Prostate gland (tissue), 2 donors: ENCODE measurements around the gene OLFM3. TPM values are rescaled to one million over a fixed set of nuclear protein-coding genes. Genes with fewer than 3 reads are reported as not detected.

Experiments used
- DNase-seq: peaks from one replicate; pipeline ENCODE4 v3.0.0-alpha.2; 2019; ENCODE audit warnings: low spot score
- H3K27ac ChIP-seq, 2 donors: fragments of 200-600 bp; sonication (generic); 2 replicates each; pipeline ENCODE4 v1.5.1; 2017 to 2019
- H3K27me3 ChIP-seq: fragments of 200-600 bp; sonication (generic); replicated peaks from 2 replicates; pipeline ENCODE4 v1.5.1; 2019; ENCODE audit not compliant: insufficient read depth
- H3K36me3 ChIP-seq, 2 donors: fragments of 200-600 bp; sonication (generic); 1 replicate in 1 of 2; 2 replicates in 1 of 2; pipeline versions ENCODE4 v1.5.1 to v1.8.1; 2017 to 2019
- H3K4me1 ChIP-seq: fragments of 200-600 bp; sonication (generic); replicated peaks from 2 replicates; pipeline ENCODE4 v1.5.1; 2019
- H3K4me3 ChIP-seq, 2 donors: fragments of 200-600 bp; sonication (generic); 2 replicates each; pipeline ENCODE4 v1.5.1; 2017 to 2019
- H3K9me3 ChIP-seq: fragments of 200-600 bp; sonication (generic); 2 replicates; pipeline ENCODE4 v1.5.1; 2017
- POLR2A ChIP-seq: fragments of 450-650 bp; IDR thresholded peaks from one replicate; pipeline ENCODE4 v1.6.1; 2016; ENCODE audit warnings: antibody characterized with exemption, mild to moderate bottlenecking
- POLR2AphosphoS5 ChIP-seq: sonication (generic); formaldehyde crosslinking; IDR thresholded peaks from one replicate; pipeline ENCODE4 v1.6.1; 2017; ENCODE audit warnings: antibody characterized with exemption
- WGBS: methylation state at CpG from one replicate; pipeline ENCODE4 v1.1.5; 2018; 5-methylcytosine and 5-hydroxymethylcytosine counted together
- intact Hi-C: fragments of 100-400 bp; cut with DNase I; formaldehyde crosslinking; loops from one replicate; pipeline ENCODE4 v1.14.2; 2022
- total RNA-seq, 2 donors: library from RNA; depleted of rRNA; stranded (reverse); fragments of >200 nt; gene quantifications; one replicate each; pipeline ENCODE4 v1.1.0, GENCODE V29; 2016
- TF ChIP-seq, protein P1 (sequence below), 4 experiments: fragments of 200-600 bp in 2 of 4; fragments of 450-650 bp in 2 of 4; sonication (generic) in 2 of 4; IDR thresholded peaks; 1 replicate in 3 of 4; 2 replicates in 1 of 4; pipeline ENCODE4 v1.5.1; 2016 to 2019; ENCODE audit warnings: antibody characterized with exemption in 4 of 4, mild to moderate bottlenecking in 2 of 4, moderate library complexity in 2 of 4

The OLFM3 gene
- total RNA-seq, 2 donors from 2014 or later, result not detected

DNA sequence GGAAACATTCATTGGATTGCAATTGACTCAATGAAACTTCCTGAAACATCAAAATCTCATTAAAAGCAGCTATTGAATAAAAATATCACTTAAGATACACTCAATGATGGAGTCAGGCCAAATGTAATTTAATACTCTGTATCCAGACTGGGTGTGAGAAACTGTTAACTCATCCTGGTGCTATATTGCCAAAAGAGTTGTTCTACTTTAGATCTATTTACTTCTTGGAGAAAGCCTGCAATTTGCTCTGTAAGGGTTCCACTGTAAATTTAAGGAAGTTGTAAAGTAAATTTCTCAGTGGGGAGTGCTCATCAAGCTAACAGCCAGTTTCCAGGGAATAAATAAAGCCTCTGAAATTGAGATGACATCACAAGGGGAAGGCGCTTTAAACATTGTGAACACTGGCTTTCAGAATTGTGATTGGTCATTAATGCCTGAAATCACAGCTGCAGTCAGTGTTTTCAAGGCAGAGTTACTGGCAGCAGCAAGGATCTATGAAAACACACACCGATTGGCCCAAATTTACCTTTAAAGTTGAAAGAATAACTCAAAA lies 91.4 kb downstream of the OLFM3 start:
- H3K4me3 ChIP-seq, result no peak overlapping the region
- H3K27ac ChIP-seq, result no peak overlapping the region
- intact Hi-C loops, result no loop called here
- DNase-seq, result no peak
- H3K4me1 ChIP-seq, result no peaks in the 10 kb centered on the region
- 53% methylated on average over 2 of the region's 2 CpGs for WGBS
- TF ChIP-seq, protein P1, sequence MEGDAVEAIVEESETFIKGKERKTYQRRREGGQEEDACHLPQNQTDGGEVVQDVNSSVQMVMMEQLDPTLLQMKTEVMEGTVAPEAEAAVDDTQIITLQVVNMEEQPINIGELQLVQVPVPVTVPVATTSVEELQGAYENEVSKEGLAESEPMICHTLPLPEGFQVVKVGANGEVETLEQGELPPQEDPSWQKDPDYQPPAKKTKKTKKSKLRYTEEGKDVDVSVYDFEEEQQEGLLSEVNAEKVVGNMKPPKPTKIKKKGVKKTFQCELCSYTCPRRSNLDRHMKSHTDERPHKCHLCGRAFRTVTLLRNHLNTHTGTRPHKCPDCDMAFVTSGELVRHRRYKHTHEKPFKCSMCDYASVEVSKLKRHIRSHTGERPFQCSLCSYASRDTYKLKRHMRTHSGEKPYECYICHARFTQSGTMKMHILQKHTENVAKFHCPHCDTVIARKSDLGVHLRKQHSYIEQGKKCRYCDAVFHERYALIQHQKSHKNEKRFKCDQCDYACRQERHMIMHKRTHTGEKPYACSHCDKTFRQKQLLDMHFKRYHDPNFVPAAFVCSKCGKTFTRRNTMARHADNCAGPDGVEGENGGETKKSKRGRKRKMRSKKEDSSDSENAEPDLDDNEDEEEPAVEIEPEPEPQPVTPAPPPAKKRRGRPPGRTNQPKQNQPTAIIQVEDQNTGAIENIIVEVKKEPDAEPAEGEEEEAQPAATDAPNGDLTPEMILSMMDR (IDR thresholded peaks at IDR 0.05), result no peak
- TF ChIP-seq POLR2AphosphoS5, result no peak
- H3K9me3 ChIP-seq, result no peaks in the 10 kb centered on the region
- H3K27me3 ChIP-seq, result no peaks in the 10 kb centered on the region
- no peaks in the 10 kb centered on the region for H3K36me3 ChIP-seq

DNA sequence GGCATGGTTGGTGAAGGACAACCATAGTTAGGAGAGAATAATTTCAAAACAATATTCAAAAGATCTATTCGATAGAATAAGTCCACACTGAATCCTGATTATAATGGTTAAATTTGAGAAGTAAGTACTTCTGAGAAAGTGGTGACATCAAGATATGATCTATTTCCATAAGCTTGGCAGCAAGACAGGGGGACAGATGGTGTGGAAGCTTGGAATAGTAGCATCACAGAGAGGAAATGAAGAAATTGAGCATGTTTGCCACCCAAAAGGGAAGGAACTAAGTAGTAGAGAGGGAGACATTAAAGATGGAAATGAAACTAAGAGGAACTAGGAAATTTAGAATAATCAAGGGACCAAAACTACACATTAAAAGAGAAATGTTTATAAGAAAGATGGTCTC lies 94.5 kb downstream of the OLFM3 start:
- H3K4me1 ChIP-seq, result no peaks in the 10 kb centered on the region
- H3K27ac ChIP-seq, result no peak overlapping the region
- no peaks in the 10 kb centered on the region for H3K36me3 ChIP-seq
- H3K4me3 ChIP-seq, result no peak overlapping the region
- WGBS, result 90% methylated on average over 1 of the region's 1 CpG
- intact Hi-C loops, result no loop called here
- no peaks in the 10 kb centered on the region for H3K9me3 ChIP-seq
- DNase-seq, result no peak
- TF ChIP-seq POLR2AphosphoS5 (no peak), POLR2A (no peak)
- TF ChIP-seq, protein P1 (IDR thresholded peaks at IDR 0.05), result no peak
- no peaks in the 10 kb centered on the region for H3K27me3 ChIP-seq

DNA sequence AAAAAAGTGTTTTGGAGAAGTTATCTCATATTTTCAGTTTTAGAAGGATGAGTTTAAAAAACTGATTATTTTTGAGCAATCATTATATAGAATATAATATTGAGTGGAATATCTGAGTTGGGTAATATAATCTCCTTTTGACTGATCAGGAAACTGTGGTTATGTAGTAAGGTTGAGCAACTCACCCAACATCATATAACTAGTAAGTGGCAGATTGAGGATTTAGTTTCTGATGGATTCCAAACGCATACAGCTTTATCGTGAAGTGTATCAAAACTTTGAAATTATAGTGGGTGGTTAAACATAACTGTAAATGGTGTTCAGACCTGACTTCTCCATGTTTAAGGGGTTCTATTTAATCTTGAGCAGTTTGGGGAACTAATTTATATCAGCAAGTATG lies 98.6 kb downstream of the OLFM3 start:
- H3K36me3 ChIP-seq, result no peaks in the 10 kb centered on the region
- no peak overlapping the region for H3K27ac ChIP-seq
- no peak for DNase-seq
- intact Hi-C loops, result no loop called here
- no peaks in the 10 kb centered on the region for H3K4me1 ChIP-seq
- H3K4me3 ChIP-seq, result no peak overlapping the region
- TF ChIP-seq, protein P1 (IDR thresholded peaks at IDR 0.05), result no peak
- TF ChIP-seq POLR2AphosphoS5 (no peak), POLR2A (no peak)
- H3K27me3 ChIP-seq, result no peaks in the 10 kb centered on the region
- 81% methylated on average over 2 of the region's 2 CpGs for WGBS
- no peaks in the 10 kb centered on the region for H3K9me3 ChIP-seq

DNA sequence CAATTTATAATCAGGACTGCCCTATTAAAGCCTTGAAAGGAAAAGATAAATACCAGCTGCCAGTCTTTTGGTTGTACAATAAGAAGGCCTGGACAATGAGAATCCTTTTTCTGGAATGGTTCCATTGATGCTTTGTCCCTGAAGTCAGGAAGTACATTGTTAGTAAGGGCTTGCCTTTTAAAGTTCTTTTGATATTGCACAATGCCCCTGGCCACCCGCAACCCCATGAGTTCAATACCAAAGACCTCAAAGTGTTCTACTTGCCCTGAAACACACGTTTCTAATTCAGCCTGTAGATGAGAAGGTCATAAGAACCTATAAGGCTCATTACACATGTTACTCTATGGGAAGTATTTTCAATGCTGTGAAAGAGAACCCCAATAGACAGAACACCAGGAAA lies 112.1 kb downstream of the OLFM3 start:
- no peaks in the 10 kb centered on the region for H3K27me3 ChIP-seq
- DNase-seq, result no peak
- TF ChIP-seq, protein P1 (IDR thresholded peaks at IDR 0.05), result no peak
- TF ChIP-seq POLR2A, result no peak
- TF ChIP-seq POLR2AphosphoS5, result no peak
- 76% methylated on average over 2 of the region's 2 CpGs for WGBS
- no peaks in the 10 kb centered on the region for H3K9me3 ChIP-seq
- H3K4me3 ChIP-seq, result no peak overlapping the region
- H3K36me3 ChIP-seq, result no peaks in the 10 kb centered on the region
- H3K4me1 ChIP-seq, result no peaks in the 10 kb centered on the region
- H3K27ac ChIP-seq, result no peak overlapping the region
- intact Hi-C loops, result no loop called here

DNA sequence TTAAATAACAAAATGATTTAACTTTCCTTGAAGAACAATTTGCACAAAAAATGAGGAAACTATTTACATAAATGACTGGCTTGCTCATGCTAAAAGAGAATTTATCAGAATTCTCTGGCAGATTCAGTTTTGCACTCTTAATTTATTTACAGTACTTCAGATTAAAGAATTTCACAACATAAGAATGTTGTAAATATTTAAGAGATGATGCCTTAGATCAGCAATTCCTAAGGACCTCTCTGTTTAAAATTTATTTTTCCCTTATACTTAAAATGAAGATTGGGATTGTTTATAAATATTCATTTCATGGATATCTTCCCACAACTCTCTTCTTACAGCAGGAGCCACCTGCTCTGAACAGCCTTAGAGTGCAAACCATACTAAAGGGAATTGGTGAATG lies 120.8 kb downstream of the OLFM3 start:
- DNase-seq, result no peak
- intact Hi-C loops, result no loop called here
- TF ChIP-seq POLR2AphosphoS5 (no peak), POLR2A (no peak)
- TF ChIP-seq, protein P1 (IDR thresholded peaks at IDR 0.05), result no peak
- Histone ChIP-seq H3K9me3 (no peaks in the 10 kb centered on the region), H3K4me3 (no peak overlapping the region), H3K36me3 (no peaks in the 10 kb centered on the region), H3K27ac (no peak overlapping the region), H3K4me1 (no peaks in the 10 kb centered on the region), H3K27me3 (no peaks in the 10 kb centered on the region)
